ENCODE results near the gene DYRK3.

Gene DYRK3

DNA sequence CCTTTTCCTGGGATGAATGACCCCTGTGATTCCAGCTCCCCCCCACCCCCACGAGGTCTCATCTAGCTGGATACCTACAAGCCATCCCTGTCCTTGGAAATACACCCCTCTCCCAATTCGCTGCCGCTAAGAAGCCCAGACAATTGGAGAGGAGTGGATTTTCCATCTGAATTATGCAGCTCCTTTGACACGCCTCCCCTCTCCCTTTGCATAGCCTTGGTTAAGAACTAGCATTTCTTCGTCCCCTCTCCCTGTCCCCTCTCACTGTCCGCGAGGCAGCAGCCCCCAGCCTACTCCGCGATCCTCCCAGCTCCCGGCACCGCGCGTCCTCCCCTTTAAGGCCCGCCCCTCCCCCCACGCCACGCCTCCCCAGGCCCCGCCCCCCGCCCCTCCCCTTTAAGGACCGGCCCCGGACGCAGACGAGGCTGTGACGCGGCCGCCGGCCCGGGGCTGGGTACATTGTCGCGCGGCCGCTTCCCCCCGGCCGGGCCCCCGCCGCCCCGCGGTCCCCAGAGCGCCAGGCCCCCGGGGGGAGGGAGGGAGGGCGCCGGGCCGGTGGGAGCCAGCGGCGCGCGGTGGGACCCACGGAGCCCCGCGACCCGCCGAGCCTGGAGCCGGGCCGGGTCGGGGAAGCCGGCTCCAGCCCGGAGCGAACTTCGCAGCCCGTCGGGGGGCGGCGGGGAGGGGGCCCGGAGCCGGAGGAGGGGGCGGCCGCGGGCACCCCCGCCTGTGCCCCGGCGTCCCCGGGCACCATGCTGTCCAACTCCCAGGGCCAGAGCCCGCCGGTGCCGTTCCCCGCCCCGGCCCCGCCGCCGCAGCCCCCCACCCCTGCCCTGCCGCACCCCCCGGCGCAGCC is 49.4 kb downstream of the DYRK3 start, which contains the start of gene MAPKAPK2:
Gene MAPKAPK2 (plus strand): TSS at position 428 of the 856 bp plus-strand sequence. CDS start 325 bp downstream, at position 753.
- no peak for FAIRE-seq

- no peak for FAIRE-seq
These were observed 50.0 kb downstream of the DYRK3 start for GRCh38 chr1:206685334-206685768.

- FAIRE-seq: no peak
These were observed 50.6 kb downstream of the DYRK3 start for GRCh38 chr1:206685769-206686477.

DNA sequence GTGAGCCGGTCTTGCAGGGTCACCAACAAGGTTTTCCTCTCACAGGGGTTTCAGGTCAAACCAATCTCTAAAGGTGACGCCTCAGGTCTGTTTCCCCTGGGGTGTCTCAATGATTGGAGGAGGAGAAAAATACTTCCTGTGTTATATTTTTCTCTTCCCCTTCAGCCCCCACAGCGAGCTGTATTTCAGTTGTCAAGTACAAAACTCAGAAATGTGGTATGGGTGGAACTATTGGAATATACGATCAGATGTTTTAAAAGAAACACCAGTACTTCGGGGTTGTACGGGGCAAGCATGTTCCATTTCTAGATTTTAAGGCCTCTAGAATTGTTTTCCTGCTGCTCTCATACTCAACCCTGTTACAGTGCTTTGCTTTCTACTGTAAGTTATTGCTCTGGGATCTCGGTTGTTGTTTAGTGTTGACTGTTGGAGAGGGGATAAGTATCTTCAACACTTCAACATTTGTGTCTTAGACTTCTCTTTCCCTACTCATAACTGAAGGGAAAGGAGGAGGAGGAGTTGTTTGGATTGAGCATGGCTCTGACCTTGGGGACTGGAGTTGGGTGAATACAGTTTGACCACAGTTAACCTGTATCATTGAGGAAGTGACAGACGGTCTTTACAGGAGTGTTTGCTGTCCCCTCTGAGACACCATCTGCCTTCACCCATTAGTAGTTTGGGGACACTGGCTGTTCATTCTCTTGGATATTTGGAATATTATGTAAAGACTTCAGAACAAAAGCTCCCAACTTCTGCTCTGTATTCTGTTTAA is 51.3 kb downstream of the DYRK3 start:
- FAIRE-seq: no peak

- no peak for FAIRE-seq
These were observed 52.0 kb downstream of the DYRK3 start for GRCh38 chr1:206687251-206687914.

GRCh38 chr1:206687915-206688442 is 52.6 kb downstream of the DYRK3 start:
- no peak for FAIRE-seq

- no peak for FAIRE-seq
These were observed 55.2 kb downstream of the DYRK3 start for GRCh38 chr1:206690516-206690915.

DNA sequence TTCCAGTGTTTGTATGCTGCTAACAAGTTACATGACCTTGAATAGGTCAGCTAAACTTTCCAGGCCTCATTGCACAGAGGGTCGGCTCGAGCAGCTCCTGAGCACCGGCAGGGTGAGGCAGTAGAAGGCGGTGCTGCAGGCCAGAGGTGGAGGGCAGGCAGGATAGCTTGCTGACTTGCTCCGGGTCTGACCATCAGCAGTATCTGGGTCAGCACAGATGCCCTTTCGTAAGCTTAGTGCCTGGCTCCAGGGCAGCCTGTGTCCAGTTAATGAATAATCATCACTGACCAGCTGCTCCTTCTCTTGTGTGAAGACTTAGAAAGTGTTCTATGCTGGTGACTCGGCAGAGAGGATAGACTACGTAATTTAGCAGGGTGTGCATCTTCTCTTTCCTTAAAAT is 56.3 kb downstream of the DYRK3 start:
- no peak for FAIRE-seq

DNA sequence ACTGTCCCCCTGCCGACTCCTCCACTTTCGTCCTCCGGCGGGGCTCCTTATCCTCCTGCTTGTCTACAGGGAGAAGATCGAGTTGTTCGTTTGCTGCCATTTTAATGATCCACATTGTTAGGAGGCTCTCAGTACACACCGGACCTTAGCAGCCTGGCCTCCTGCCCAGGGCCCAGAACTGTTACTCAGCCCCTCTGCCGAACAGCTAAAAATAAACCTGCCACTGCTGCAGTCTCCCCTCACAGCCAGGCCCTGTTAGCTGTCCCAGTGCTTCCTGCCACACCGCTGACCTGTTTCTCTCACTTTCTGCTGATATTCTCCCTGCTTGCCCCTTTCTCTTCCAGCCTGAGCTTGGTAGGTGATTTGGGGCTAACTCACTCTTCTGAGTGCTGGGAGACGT is 57.7 kb downstream of the DYRK3 start:
- no peak for FAIRE-seq

- FAIRE-seq: no peak
These were observed 58.3 kb downstream of the DYRK3 start for GRCh38 chr1:206693592-206693991.

DNA sequence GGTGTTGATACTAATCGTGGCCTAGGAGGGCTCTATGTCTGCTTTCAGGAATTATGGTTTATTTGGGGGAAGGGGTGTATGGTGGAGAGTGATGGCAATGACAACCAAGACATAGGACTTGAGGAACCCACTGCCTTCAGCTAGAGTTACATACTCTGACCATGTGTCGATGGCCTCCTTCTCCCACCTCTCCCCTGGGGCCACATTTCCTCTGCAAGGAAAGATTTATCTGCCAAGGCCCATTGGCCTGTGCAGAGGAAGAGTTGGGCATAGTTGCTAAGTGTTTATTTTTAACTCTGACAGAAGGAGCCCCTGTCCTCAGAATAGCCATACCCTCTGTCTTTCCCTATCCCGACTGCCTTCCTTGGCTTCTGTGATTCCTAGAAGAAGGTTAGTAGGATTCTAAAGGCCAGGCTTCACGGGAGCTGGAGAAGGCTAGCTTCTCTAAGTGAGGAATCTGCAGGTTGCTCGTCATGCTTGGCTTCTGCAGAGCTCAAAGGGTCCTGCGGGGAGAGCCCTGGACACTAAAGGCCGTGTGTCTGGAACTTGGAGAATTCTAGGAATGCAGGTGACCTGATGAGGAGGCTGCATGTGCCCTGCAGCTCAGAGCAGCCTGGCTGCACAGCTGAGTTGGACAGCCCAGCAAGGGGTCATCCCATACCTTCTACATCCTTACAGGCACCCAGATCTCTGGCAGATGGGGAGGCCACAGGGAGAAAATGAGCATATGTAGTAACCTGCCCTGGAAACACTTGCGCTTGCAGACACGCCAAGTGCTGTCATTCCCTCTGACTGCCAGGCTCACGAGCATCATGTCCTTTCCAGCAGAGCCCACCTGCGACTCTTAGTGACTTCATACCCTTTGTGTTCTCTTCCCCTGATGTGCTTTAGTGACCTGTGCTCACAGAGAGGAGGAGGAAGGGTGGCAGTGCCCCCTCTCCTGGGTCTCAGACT is 59.1 kb downstream of the DYRK3 start:
- FAIRE-seq: no peak

- no peak for FAIRE-seq
These were observed 60.4 kb downstream of the DYRK3 start for GRCh38 chr1:206695733-206696132.

GRCh38 chr1:206696812-206697585 is 61.7 kb downstream of the DYRK3 start:
- FAIRE-seq: no peak

- no peak for FAIRE-seq
These were observed 62.7 kb downstream of the DYRK3 start for GRCh38 chr1:206698011-206698410.

All from endometrium (tissue), 2 donors.